Effector memory CD8-positive, alpha-beta T cell (primary cell): Measurements from ENCODE around the gene PDE4B.
"Not testable (repeated sequence)": the region's sequence is repeated elsewhere in the genome, so short reads cannot be mapped to it uniquely, and the experiment has no call there.

Experiments
- ATAC-seq: fragments of 150-1000 bp; cut with Tn5 transposase; replicated peaks from 2 replicates; pipeline ENCODE4 v1.10.0; 2021; ENCODE audit warnings: mild to moderate bottlenecking, moderate library complexity
- DNase-seq, 3 experiments: peaks; one replicate each; pipeline ENCODE4 v3.0.0; 2021
- H3K27ac Mint-ChIP-seq, 2 donors: one replicate each; pipeline ENCODE4 v1.8.0; 2022; ENCODE audit warnings: mild to moderate bottlenecking in 2 of 2, mixed read lengths in 2 of 2, moderate library complexity in 2 of 2
- H3K27me3 Mint-ChIP-seq, 2 donors: one replicate each; pipeline ENCODE4 v1.8.0; 2022; ENCODE audit warnings: mixed read lengths in 2 of 2
- H3K36me3 Mint-ChIP-seq: one replicate; pipeline ENCODE4 v1.8.0; 2022; ENCODE audit warnings: mild to moderate bottlenecking, moderate library complexity, mixed read lengths; ENCODE audit not compliant: insufficient read depth
- H3K4me1 Mint-ChIP-seq, 2 donors: one replicate each; pipeline ENCODE4 v1.8.0; 2022; ENCODE audit warnings: low read depth in 2 of 2, mixed read lengths in 2 of 2
- H3K4me3 Mint-ChIP-seq, 2 donors: one replicate each; pipeline ENCODE4 v1.8.0; 2022; ENCODE audit warnings: mild to moderate bottlenecking in 2 of 2, mixed read lengths in 2 of 2, moderate library complexity in 2 of 2
- H3K9me3 Mint-ChIP-seq, 2 donors: one replicate each; pipeline ENCODE4 v1.8.0; 2022; ENCODE audit warnings: mixed read lengths in 2 of 2

PDE4B gene

GRCh38 chr1:66003690-66004089 is 211.0 kb downstream of the PDE4B start:
- no peaks in the 10 kb centered on the region for H3K36me3 Mint-ChIP-seq
- H3K4me3 Mint-ChIP-seq, result no peak overlapping the region
- DNase-seq (no peak), ATAC-seq (no peak)
- H3K27ac Mint-ChIP-seq, result no peak overlapping the region
- H3K27me3 Mint-ChIP-seq, result peaks cover 23 to 37% of the 10 kb centered on the region in 2 donors
- no peaks in the 10 kb centered on the region for H3K9me3 Mint-ChIP-seq
- no peaks in the 10 kb centered on the region for H3K4me1 Mint-ChIP-seq

GRCh38 chr1:66006534-66006933 is 213.8 kb downstream of the PDE4B start:
- not testable (repeated sequence) for H3K27ac Mint-ChIP-seq, H3K36me3 Mint-ChIP-seq, DNase-seq, ATAC-seq, H3K4me1 Mint-ChIP-seq, H3K4me3 Mint-ChIP-seq, H3K9me3 Mint-ChIP-seq
- peaks cover 19 to 29% of the 10 kb centered on the region in 2 donors for H3K27me3 Mint-ChIP-seq

DNA sequence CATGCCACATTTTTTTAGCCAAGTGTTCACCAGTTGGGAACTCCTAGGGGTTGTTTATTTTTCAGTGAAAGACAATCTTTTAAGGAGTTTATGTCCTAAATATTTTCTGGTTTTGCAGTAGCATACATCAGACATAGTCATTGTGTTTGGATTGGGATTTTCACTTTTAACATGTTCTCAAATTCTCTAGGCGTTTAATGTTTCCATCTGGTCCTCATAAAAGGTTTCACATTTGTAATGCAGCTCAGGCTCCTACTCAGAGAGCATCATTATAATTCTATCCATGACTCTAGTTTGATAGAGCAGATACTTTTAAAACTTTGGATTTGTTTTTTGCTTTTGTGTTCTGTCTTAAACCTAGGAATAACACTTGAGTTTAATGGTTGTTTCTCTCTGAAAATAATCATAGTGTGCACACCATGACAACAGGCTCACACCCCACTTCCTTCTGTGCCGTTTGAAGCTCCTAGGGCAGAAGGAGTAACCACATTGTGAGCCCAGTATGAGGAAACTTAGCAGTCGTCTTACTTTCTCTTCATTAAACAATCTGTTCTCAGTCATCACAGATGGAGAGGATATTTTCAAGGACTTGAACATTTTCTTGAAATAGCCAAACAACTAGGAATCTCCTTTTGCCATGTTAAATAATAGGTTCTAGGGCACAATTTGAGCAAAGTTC is 219.6 kb downstream of the PDE4B start:
- H3K36me3 Mint-ChIP-seq, result no peaks in the 10 kb centered on the region
- no peak for ATAC-seq
- H3K27me3 Mint-ChIP-seq, result peaks cover 28 to 38% of the 10 kb centered on the region in 2 donors
- H3K27ac Mint-ChIP-seq, result no peak overlapping the region
- no peaks in the 10 kb centered on the region for H3K9me3 Mint-ChIP-seq
- no peaks in the 10 kb centered on the region for H3K4me1 Mint-ChIP-seq
- no peak overlapping the region for H3K4me3 Mint-ChIP-seq
- DNase-seq, result no peak

- H3K27me3 Mint-ChIP-seq, result peaks cover 21 to 30% of the 10 kb centered on the region in 2 donors
- no peak overlapping the region for H3K27ac Mint-ChIP-seq
- H3K36me3 Mint-ChIP-seq, result no peaks in the 10 kb centered on the region
- H3K4me1 Mint-ChIP-seq, result no peaks in the 10 kb centered on the region
- no peaks in the 10 kb centered on the region for H3K9me3 Mint-ChIP-seq
- no peak for ATAC-seq
- DNase-seq, result no peak
- no peak overlapping the region for H3K4me3 Mint-ChIP-seq
Measured at GRCh38 chr1:66013371-66013770, 220.7 kb downstream of the PDE4B start.

DNA sequence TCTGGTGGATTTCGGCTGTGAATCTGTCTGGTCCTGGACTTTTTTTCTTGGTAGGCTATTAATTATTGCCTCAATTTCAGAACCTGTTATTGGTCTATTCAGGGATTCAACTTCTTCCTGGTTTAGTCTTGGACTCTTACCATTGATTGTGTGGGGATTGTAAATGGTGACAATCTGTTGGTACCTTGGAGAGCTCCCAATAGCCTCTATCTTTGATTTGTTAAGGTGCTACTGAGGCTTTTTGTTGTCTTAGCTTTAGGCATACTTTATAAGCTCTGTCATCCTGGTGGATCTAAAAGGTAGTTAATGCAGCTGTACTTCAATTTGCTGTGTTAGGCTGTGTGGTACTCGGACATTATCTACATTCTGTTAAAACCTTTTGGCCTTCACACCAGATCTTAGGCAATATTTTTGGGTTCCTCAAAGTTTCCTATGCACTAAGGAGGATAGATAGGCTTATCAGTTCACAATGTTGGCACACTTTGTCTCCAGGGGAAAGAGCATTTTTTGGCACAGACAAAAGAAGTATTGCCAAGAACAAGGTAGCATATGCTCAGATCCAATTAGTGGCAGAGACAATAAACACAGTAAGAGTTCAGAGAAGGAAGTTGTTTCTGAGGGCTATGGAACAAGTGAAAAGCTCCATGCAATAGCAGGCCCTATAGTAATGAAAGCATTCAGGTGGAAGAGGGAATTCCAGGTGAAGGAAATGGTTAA is 230.4 kb downstream of the PDE4B start:
- Mint-ChIP-seq H3K4me1 (no peaks in the 10 kb centered on the region), H3K36me3 (no peaks in the 10 kb centered on the region), H3K9me3 (peaks cover 0 to 2% of the 10 kb centered on the region in 2 donors), H3K27ac (no peak overlapping the region), H3K4me3 (no peak overlapping the region), H3K27me3 (peaks cover 5 to 12% of the 10 kb centered on the region in 2 donors)
- ATAC-seq (no peak), DNase-seq (no peak)

DNA sequence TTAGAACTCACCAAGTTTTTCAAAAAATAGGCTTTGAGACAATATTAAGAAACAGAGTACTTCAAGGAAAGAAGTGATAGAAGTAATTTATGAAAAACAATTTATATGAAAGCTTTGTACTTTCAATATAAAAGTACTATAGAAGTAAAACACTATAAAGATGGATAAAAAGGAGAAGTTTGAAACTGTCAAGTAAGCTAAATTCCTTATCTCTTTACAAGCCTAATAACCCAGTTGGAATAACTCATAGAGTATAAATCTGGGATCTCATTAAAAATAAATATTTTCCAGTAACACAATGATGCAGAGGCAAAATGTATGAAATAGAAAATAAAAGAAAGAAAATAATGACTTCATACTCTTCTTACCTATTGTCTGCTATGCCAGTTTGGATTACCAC is 232.5 kb downstream of the PDE4B start:
- Mint-ChIP-seq H3K4me1 (no peaks in the 10 kb centered on the region), H3K9me3 (peaks cover 0 to 2% of the 10 kb centered on the region in 2 donors), H3K27me3 (peaks cover 12 to 16% of the 10 kb centered on the region in 2 donors), H3K27ac (no peak overlapping the region), H3K4me3 (no peak overlapping the region), H3K36me3 (no peaks in the 10 kb centered on the region)
- no peak for ATAC-seq
- no peak for DNase-seq

GRCh38 chr1:66028035-66028434 is 235.3 kb downstream of the PDE4B start:
- no peak overlapping the region for H3K27ac Mint-ChIP-seq
- H3K27me3 Mint-ChIP-seq, result peaks cover 16% of the 10 kb centered on the region in 2 donors
- H3K4me1 Mint-ChIP-seq, result no peaks in the 10 kb centered on the region
- DNase-seq, result no peak
- no peak for ATAC-seq
- peaks cover 0 to 2% of the 10 kb centered on the region in 2 donors for H3K9me3 Mint-ChIP-seq
- no peak overlapping the region for H3K4me3 Mint-ChIP-seq
- H3K36me3 Mint-ChIP-seq, result no peaks in the 10 kb centered on the region

DNA sequence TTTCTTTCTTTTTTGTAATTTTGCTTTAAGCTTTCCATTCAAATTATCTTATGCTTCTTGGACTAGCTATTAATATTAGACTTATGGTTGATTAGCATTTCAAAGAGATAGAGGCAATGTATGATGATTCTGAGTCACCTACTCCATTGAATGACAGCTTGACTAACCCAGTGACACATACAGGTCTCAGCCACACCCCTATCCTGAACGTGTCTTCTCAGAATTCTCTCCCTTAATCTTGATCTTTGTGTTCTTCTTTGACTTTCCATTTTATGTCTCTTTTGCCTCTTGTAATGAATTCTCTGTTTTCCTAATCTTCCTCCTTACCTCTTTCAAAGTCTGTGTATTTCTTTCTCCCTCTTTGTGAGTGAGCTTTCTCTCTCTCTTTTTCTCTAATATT is 241.1 kb downstream of the PDE4B start:
- no peaks in the 10 kb centered on the region for H3K4me1 Mint-ChIP-seq
- H3K9me3 Mint-ChIP-seq, result no peaks in the 10 kb centered on the region
- H3K27me3 Mint-ChIP-seq, result peaks cover 10 to 26% of the 10 kb centered on the region in 2 donors
- no peaks in the 10 kb centered on the region for H3K36me3 Mint-ChIP-seq
- H3K4me3 Mint-ChIP-seq, result no peak overlapping the region
- no peak overlapping the region for H3K27ac Mint-ChIP-seq
- ATAC-seq (no peak), DNase-seq (no peak)

DNA sequence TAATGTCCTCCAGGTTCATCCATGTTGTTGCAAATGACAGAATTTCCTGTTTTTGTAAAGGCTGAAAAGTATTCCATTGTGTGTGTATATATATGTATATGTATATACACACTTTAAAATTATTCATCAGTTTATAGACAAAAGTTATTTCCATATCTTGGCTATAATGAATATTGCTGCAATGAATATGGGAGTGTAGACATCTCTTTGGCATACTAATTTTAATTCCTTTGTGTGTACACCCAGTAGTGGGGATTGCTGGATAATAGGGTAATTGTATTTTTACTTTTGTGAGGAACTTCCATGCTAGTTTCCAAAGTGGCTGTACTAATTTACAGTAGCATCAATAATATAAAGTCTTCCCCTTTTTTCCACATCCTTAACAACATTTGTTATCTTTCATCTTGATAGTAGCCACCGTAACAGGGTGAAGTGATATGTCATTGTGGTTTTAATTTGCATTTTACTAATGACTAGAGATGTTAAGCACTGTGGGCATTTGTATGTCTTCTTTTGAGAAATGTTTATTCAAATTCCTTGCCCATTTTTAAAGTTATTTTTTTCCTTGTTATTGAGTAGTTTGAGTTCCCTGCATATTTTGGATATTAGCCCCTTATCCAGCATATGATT is 243.0 kb downstream of the PDE4B start:
- no peak overlapping the region for H3K4me3 Mint-ChIP-seq
- no peaks in the 10 kb centered on the region for H3K9me3 Mint-ChIP-seq
- no peak for DNase-seq
- no peak for ATAC-seq
- no peaks in the 10 kb centered on the region for H3K36me3 Mint-ChIP-seq
- no peak overlapping the region for H3K27ac Mint-ChIP-seq
- H3K27me3 Mint-ChIP-seq, result peaks cover 16 to 38% of the 10 kb centered on the region in 2 donors
- H3K4me1 Mint-ChIP-seq, result no peaks in the 10 kb centered on the region

GRCh38 chr1:66041654-66042053 is 249.0 kb downstream of the PDE4B start:
- Mint-ChIP-seq H3K9me3 (no peaks in the 10 kb centered on the region), H3K27ac (no peak overlapping the region), H3K4me3 (no peak overlapping the region), H3K36me3 (no peaks in the 10 kb centered on the region), H3K27me3 (peaks cover 23 to 28% of the 10 kb centered on the region in 2 donors), H3K4me1 (no peaks in the 10 kb centered on the region)
- no peak for DNase-seq
- ATAC-seq, result no peak

DNA sequence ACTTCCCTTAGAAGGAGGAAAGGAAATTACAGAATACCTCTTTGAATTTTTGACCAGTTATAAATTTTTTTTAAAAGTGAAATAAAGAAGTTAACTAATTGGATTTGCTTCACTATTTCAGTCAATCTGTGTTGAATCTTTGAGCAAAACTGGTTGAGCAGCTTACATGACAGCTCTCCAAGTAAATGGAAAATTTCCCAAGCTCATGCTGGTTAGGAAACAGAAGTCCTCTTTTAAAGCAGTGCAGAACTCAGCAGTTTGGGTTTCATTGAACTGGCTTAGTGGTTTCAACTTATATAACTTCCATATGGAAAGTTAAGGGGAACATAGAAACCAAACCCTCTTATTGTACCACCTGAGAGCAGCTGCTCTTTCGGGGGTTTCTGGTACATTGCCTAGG is 250.5 kb downstream of the PDE4B start:
- Mint-ChIP-seq H3K4me1 (no peaks in the 10 kb centered on the region), H3K27me3 (peaks cover 23 to 30% of the 10 kb centered on the region in 2 donors), H3K36me3 (no peaks in the 10 kb centered on the region), H3K4me3 (no peak overlapping the region), H3K9me3 (no peaks in the 10 kb centered on the region), H3K27ac (no peak overlapping the region)
- DNase-seq, result no peak
- no peak for ATAC-seq

DNA sequence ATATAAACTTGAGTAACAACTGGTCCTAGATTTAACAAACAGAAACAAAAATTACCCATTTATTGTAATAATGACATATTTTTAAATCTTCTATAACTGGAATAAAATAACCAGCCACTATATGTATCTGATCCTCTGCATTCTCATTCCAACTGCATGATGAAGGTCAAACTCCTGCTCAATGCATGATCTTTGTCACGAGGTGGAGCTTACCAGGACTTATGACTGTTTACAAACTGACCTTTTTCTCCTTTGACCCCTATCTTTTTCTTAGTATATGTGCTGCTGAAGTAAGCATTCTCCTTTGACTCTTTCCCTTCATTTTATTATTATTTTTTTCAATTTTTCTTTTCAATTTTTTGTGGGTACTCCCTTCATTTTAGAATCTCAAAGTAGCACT is 252.2 kb downstream of the PDE4B start:
- no peak for ATAC-seq

DNA sequence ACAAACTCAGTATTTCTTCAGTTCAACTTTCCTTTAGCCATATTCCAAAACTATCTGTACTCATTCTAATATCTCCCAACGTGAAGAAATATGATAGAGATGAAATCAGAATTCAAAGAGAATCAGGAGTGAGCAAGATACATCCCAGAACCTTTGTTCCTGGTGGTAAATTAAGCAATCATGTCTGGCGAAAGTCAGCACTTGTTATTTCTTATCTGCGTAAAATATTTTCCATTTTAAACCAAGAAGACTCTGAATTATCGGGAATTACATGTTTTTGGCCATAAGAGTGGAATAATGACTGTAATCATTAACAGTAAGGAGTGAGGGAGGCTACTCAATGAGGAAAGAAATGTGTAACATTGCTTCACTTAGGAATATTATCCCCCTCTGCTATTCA is 253.7 kb downstream of the PDE4B start:
- no peak for ATAC-seq
- no peaks in the 10 kb centered on the region for H3K4me1 Mint-ChIP-seq

More for the DNA sequence above, 252.2 kb downstream of the PDE4B start:
- Mint-ChIP-seq H3K27ac (no peak overlapping the region), H3K4me1 (no peaks in the 10 kb centered on the region), H3K4me3 (no peak overlapping the region), H3K27me3 (peaks cover 19 to 20% of the 10 kb centered on the region in 2 donors), H3K36me3 (no peaks in the 10 kb centered on the region), H3K9me3 (no peaks in the 10 kb centered on the region)
- DNase-seq, result no peak

DNA sequence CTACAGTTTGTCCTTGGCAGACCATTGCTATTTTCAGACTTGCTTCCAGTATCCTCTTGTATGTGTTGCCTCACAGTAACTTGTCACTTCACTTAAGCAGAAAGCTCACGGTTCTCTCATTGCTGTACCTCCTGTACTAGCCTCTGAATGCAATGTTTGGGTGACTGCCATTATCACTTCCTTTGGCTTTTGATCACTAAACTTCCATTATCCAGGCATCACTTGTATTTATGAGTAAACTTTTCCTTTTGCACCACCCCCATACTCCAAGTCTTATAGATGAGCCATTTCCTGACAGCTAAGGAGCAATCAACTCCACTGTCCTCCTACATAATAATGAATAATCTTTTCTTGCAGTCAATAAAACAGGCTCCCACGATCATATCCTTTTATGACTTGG is 255.3 kb downstream of the PDE4B start:
- Mint-ChIP-seq H3K4me1 (no peaks in the 10 kb centered on the region), H3K9me3 (no peaks in the 10 kb centered on the region), H3K4me3 (no peak overlapping the region), H3K36me3 (no peaks in the 10 kb centered on the region), H3K27me3 (peaks cover 10 to 15% of the 10 kb centered on the region in 2 donors), H3K27ac (no peak overlapping the region)
- ATAC-seq (no peak), DNase-seq (no peak)

More for the DNA sequence above, 253.7 kb downstream of the PDE4B start:
- Mint-ChIP-seq H3K36me3 (no peaks in the 10 kb centered on the region), H3K27ac (no peak overlapping the region), H3K4me3 (no peak overlapping the region), H3K9me3 (no peaks in the 10 kb centered on the region), H3K27me3 (peaks cover 10 to 15% of the 10 kb centered on the region in 2 donors)
- DNase-seq, result no peak
